GM04503 (cell line): ENCODE results near the gene EXOC4.

ENCODE experiments used
- DNase-seq: peaks from one replicate; pipeline ENCODE4 v3.0.0-alpha.2; 2012; ENCODE audit warnings: low read depth

EXOC4 gene

DNA sequence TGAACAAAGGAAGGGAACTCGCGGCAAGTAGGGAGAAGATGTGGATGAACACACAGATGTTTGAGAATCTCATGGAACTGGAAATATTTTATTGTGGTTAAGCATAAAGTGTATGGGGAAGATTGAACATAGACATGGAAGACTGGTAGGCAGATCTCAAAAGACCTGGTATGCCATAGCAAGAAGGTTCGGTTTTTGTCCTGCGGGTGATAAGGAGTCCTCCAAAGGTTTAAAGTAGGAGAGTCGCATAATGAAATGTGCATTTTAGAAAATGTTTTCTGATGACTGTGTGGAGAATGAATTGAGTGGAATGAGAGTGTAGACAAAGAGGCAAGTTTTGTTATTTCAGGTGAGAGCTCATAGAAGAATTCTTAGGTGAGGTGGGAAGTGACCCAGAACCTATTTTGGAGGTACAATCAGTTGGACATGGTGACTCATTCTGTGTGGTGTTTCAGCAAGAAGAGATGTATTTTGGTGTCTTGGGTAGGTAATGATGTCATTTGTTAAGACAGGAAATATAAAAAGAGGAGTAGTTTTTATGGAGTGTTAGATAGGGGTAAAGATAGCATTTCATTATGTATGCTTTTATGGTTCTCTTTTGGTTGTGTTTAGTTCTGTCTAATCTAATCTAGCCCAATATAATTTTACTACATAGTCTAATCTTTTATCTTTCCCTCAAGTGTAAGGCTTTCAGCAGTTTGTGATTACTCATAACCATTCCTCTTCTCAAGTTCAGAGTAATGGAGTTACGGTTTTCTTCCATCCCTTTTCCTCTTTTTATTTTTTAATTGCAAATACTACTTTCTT lies 239.2 kb downstream of the EXOC4 start:
- DNase-seq, result no peak

DNA sequence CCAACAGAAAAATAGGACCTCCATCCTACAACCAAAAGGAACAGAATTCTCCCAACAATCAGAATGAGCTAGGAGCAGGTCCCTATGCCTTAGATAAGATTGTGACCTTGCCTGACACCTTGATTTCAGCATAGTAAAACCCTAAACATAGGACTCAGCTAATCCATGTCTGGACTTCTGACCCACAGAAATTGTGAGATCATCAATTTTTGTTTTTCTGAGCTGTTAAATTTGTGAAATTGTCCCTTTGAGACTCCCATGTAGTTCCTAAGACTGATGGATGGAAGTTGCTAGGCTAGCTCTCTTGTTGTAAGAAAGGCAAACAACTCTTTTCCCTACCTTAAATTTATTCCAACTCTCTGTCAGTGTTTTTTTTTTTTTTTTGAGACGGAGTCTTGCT lies 244.2 kb downstream of the EXOC4 start:
- DNase-seq, result no peak

GRCh38 chr7:133501771-133502170 lies 248.9 kb downstream of the EXOC4 start:
- no peak for DNase-seq

GRCh38 chr7:133502498-133502897 lies 249.6 kb downstream of the EXOC4 start:
- DNase-seq, result no peak

- DNase-seq, result no peak
Measured at GRCh38 chr7:133502972-133503371, 250.1 kb downstream of the EXOC4 start.

DNA sequence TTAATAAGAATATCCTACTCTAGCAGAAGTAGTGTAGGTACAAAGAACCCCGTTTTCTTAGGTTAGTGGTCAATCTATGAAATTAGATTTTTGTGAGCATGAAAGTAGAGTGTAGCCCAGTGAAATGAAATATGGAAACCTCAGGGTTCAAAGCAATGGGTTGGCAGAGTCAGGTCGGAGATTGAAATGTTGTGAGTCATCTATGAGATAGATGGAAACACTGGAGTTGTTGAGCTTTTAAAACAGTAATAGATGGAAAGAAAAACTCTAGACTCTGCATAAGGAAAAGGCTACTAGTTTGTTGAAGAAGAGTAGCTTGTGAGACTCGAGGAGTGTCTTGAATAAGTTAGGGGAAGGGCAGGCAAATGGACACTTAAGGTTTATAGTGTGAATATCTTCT lies 251.9 kb downstream of the EXOC4 start:
- DNase-seq, result no peak

GRCh38 chr7:133509822-133510221 lies 256.9 kb downstream of the EXOC4 start:
- no peak for DNase-seq

DNA sequence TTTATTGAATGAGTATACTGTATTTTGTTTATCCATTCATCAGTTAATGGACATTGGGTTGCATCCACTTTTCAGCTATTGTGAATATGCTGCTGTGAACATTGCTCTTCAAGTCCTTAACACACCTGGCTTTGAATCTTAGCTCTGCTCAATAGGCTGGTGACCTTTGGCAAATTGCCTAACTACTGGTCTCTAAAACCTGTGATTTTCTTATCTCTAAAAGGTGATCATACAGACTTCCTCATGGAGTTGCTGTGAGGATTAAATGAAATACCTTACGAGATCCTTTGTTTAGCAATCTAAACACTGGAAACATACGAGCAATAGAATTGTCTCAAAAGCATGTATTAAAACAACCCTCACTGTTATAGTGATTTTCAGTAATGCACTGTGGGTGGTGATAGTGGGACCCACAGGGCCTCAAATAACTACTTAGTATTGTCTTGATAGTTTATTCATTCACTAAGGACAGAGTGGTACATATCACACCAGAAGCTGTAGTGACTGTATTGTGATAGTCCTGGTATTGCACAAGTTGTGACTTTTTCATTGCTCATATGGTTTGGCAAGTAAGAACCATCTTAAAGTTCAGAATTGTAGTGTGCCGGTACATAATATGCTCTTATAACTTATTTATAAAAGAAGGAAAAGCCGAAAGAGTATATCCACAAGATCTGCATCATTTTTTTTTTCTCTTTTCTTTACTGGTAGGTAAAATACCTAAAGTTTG lies 257.6 kb downstream of the EXOC4 start:
- DNase-seq, result no peak

- DNase-seq, result no peak
Measured at GRCh38 chr7:133511252-133511651, 258.4 kb downstream of the EXOC4 start.

GRCh38 chr7:133511708-133512107 lies 258.8 kb downstream of the EXOC4 start:
- DNase-seq, result no peak

- DNase-seq, result no peak
Measured at GRCh38 chr7:133512560-133512959, 259.7 kb downstream of the EXOC4 start.

GRCh38 chr7:133513608-133514007 lies 260.7 kb downstream of the EXOC4 start:
- peak; percentile 11 for DNase-seq

DNA sequence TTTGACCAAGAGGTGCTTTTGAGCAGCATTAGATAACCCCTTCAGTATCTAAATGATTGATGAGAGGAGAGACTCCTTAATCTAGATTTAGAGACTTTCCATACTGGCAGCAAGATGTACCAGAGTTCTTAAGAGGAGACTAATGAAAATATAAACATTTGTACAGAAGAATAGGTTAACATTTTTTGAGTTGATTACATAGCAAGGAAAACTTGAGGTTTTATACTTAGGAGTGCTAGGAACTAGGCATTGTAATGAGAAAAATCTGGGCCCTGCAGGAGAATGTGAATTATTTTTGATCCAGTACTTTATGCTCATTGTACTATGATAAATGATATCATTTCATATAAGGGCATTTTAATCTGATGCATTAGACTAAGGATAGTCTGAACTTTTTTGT lies 261.7 kb downstream of the EXOC4 start:
- DNase-seq, result no peak

GRCh38 chr7:133517766-133518165 lies 264.9 kb downstream of the EXOC4 start:
- DNase-seq, result no peak

GRCh38 chr7:133518718-133519117 lies 265.8 kb downstream of the EXOC4 start:
- DNase-seq, result no peak

GRCh38 chr7:133520248-133520647 lies 267.4 kb downstream of the EXOC4 start:
- DNase-seq, result no peak

GRCh38 chr7:133522501-133522900 lies 269.6 kb downstream of the EXOC4 start:
- DNase-seq, result no peak

DNA sequence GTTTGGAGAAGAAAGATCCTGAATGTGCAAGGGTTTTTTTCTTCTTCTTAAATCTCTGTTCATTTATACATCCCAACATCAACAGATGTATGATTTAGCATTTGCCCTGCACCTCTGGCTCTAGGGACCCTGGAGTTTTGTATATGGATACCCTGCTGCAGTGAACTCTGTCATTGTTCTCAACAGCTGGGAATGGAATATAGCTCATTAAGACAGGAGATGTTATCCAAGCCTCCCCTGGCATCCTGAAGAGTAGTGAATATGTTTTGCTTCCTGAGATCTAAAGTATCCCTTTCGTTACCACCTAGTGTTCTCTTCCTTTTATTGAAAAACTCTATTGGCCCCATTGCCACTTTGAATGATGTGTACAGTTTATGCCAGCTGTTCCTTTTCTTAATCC lies 275.9 kb downstream of the EXOC4 start:
- no peak for DNase-seq

DNA sequence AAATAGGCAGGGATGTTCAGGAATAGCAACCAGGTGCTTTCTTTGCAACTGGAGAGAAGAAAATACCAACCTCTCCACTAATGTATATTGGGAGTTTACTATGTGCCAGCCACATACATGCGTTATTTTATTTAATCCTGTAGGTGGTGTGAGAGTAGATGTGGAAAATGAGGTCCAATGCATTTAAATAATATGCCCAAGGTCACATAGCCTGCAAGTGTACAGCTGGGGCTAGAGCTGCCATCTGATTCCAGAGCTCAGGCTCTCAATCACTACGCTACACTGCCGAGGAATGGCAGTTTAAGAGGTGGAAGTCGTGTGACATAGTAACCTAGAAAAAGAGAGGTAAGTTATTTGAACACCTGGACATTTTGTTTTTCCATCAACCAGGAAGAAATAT lies 277.0 kb downstream of the EXOC4 start:
- no peak for DNase-seq

GRCh38 chr7:133530682-133531081 lies 277.8 kb downstream of the EXOC4 start:
- DNase-seq, result peak; percentile 31

DNA sequence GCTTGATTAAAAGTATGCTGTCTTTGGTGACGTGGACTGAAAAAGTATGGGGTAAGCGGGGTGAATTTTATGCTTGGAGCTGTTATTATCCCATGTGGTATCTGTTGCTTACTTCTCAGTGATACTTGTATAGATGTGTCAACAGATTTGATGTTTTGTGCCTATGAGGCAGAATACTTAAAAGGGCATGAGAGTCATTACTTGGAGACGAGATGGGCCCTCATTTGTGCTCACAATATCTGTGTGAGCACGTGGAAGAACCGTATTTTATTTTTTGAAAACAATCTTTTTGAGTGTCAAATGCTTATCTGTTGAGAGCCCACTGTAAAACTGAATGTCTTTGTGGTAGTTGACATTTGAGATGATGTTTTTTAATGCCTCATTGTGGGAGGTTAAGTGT lies 281.9 kb downstream of the EXOC4 start:
- DNase-seq, result no peak

- DNase-seq, result no peak
Measured at GRCh38 chr7:133535308-133535707, 282.4 kb downstream of the EXOC4 start.

- no peak for DNase-seq
Measured at GRCh38 chr7:133536450-133536849, 283.6 kb downstream of the EXOC4 start.

DNA sequence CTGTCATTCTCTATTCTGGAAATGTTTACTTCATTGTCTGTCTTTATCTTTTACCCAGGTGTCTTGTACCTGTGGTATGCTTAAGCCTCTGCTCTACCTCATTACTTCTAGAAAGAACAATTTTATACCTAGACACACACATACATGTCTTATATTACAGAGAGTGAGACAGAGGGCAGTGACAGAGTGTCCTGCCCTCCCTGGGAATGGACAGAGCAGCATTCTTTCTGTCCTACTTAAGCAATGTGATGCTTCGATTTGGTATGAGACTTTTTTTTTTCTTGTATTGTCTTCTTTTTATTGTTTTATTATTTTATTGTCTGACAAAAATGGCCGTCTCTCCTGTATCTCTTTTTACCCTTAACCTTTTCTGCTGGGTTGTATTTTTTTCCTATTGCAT lies 286.1 kb downstream of the EXOC4 start:
- peak; percentile 20 for DNase-seq
